SK-N-SH (cell line): Measurements from ENCODE around the gene PLA2G6. TPM values are rescaled to one million over a fixed set of nuclear protein-coding genes. Genes with fewer than 3 reads are reported as not detected.

Source experiments
- CTCF ChIA-PET: fragments of 300-600, 350-600 bp; formaldehyde crosslinking; extraction: SDS; loops from one replicate; lab custom pipeline; 2021; lab: Yijun Ruan, JAX
- POLR2A ChIA-PET: fragments of 350-600 bp; sonication (Branson Sonifier 250); formaldehyde crosslinking; extraction: SDS; loops from one replicate; lab custom pipeline; 2020; ENCODE audit warnings: antibody characterized with exemption, inconsistent platforms; lab: Yijun Ruan, JAX
- DNase-seq: peaks from one replicate; pipeline ENCODE4 v3.0.0; 2012
- H2AFZ ChIP-seq: fragments of 200-600 bp; sonication (generic); 2 replicates; pipeline ENCODE4 v1.8.1; 2016; ENCODE audit warnings: antibody characterized with exemption, mild to moderate bottlenecking, low read depth
- H3F3A ChIP-seq: fragments of 200-600 bp; sonication (generic); replicated peaks from 2 replicates; pipeline ENCODE3; 2016; ENCODE audit warnings: antibody characterized with exemption, mild to moderate bottlenecking; ENCODE audit not compliant: insufficient read depth
- H3K27ac ChIP-seq, 2 experiments: fragments of 200-500 bp in 1 of 2; fragments of 200-600 bp in 1 of 2; sonication (Bioruptor generic) in 1 of 2; sonication (generic), shearing (Covaris generic) in 1 of 2; 2 replicates each; pipeline versions ENCODE4 v1.5.1 to v1.6.1; 2014 to 2016; ENCODE audit warnings: low read depth in 2 of 2, inconsistent platforms in 1 of 2, low read length in 1 of 2, mild to moderate bottlenecking in 1 of 2, mixed read lengths in 1 of 2
- H3K27me3 ChIP-seq: fragments of 200-600 bp; sonication (generic), shearing (Covaris generic); 2 replicates; pipeline ENCODE4 v1.6.1; 2016; ENCODE audit warnings: mixed run types; ENCODE audit not compliant: insufficient read depth
- H3K36me3 ChIP-seq, 2 experiments: fragments of 200-500 bp in 1 of 2; fragments of 200-600 bp in 1 of 2; sonication (Bioruptor generic) in 1 of 2; sonication (generic) in 1 of 2; replicated peaks in 1 of 2; 2 replicates each; pipeline versions ENCODE3 to v1.5.1; 2014 to 2016; ENCODE audit warnings: low read length in 1 of 2, mild to moderate bottlenecking in 1 of 2; ENCODE audit not compliant: insufficient read depth in 2 of 2, control insufficient read depth in 1 of 2
- H3K4me1 ChIP-seq, 2 experiments: fragments of 200-500 bp in 1 of 2; fragments of 200-600 bp in 1 of 2; sonication (Bioruptor generic) in 1 of 2; sonication (generic), shearing (Covaris generic) in 1 of 2; 2 replicates each; pipeline versions ENCODE4 v1.5.1 to v1.6.1; 2014 to 2016; ENCODE audit warnings: low read depth in 1 of 2, low read length in 1 of 2, mixed run types in 1 of 2; ENCODE audit not compliant: insufficient read depth in 2 of 2, control insufficient read depth in 1 of 2
- H3K4me2 ChIP-seq: fragments of 200-600 bp; sonication (generic), shearing (Covaris generic); 2 replicates; pipeline ENCODE4 v1.6.1; 2017; ENCODE audit warnings: mixed run types
- H3K4me3 ChIP-seq, 2 experiments: fragments of 200-500 bp in 1 of 2; fragments of 200-600 bp in 1 of 2; sonication (Bioruptor generic) in 1 of 2; sonication (generic), shearing (Covaris generic) in 1 of 2; 2 replicates each; pipeline versions ENCODE4 v1.5.1 to v1.8.1; 2014 to 2016; ENCODE audit warnings: low read depth in 2 of 2, inconsistent platforms in 1 of 2, low read length in 1 of 2, mild to moderate bottlenecking in 1 of 2, mixed read lengths in 1 of 2, moderate library complexity in 1 of 2
- H3K79me2 ChIP-seq: fragments of 200-600 bp; sonication (generic); 2 replicates; pipeline ENCODE4 v1.8.1; 2017; ENCODE audit warnings: mild to moderate bottlenecking; ENCODE audit not compliant: insufficient read depth
- H3K9ac ChIP-seq: fragments of 200-600 bp; sonication (generic); 2 replicates; pipeline ENCODE4 v1.6.1; 2017; ENCODE audit warnings: mixed run types
- H3K9me2 ChIP-seq: fragments of 200-600 bp; sonication (generic); 2 replicates; pipeline ENCODE4 v1.6.1; 2017; ENCODE audit warnings: mixed run types
- H3K9me3 ChIP-seq: fragments of 200-600 bp; sonication (generic); 2 replicates; pipeline ENCODE4 v1.6.1; 2017; ENCODE audit warnings: mixed run types, mild to moderate bottlenecking, moderate library complexity
- H4K20me1 ChIP-seq: fragments of 200-600 bp; sonication (generic); 2 replicates; pipeline ENCODE4 v1.6.1; 2017; ENCODE audit warnings: mild to moderate bottlenecking, mixed run types; ENCODE audit not compliant: insufficient read depth
- ELF1 ChIP-seq: IDR thresholded peaks from 2 replicates; pipeline ENCODE4 v1.4.0; 2012
- FOXJ3 ChIP-seq: sonication (generic); formaldehyde crosslinking; IDR thresholded peaks from 2 replicates; pipeline ENCODE4 v1.5.1; 2020; ENCODE audit warnings: mild to moderate bottlenecking, missing genetic modification reagents
- FOXM1 ChIP-seq: IDR thresholded peaks from 2 replicates; pipeline ENCODE4 v1.4.0; 2012; ENCODE audit warnings: low read depth, mild to moderate bottlenecking
- GABPA ChIP-seq: IDR thresholded peaks from 2 replicates; pipeline ENCODE4 v1.4.0; 2012; ENCODE audit warnings: low read depth, mild to moderate bottlenecking
- GATA2 ChIP-seq: sonication (generic); formaldehyde crosslinking; IDR thresholded peaks from 2 replicates; pipeline ENCODE4 v1.5.0; 2020; ENCODE audit warnings: mild to moderate bottlenecking, missing genetic modification reagents
- MXI1 ChIP-seq: IDR thresholded peaks from 2 replicates; pipeline ENCODE4 v1.6.1; 2012; ENCODE audit warnings: mild to moderate bottlenecking, low read depth, low read length, improper control_type of control experiment
- POLR2AphosphoS5 ChIP-seq: IDR thresholded peaks from 2 replicates; pipeline ENCODE4 v1.6.1; 2012; ENCODE audit warnings: low read depth, low read length
- RAD21 ChIP-seq: IDR thresholded peaks from 2 replicates; pipeline ENCODE4 v1.6.1; 2012; ENCODE audit warnings: mild to moderate bottlenecking, low read length
- RFX5 ChIP-seq: IDR thresholded peaks from 2 replicates; pipeline ENCODE4 v1.6.1; 2012; ENCODE audit warnings: mild to moderate bottlenecking, improper control_type of control experiment, low read length
- TAF1 ChIP-seq: IDR thresholded peaks from 2 replicates; pipeline ENCODE4 v1.6.1; 2012; ENCODE audit warnings: low read depth, mild to moderate bottlenecking, low read length, moderate library complexity, borderline replicate concordance
- TEAD4 ChIP-seq: IDR thresholded peaks from 2 replicates; pipeline ENCODE4 v1.4.0; 2012; ENCODE audit warnings: mild to moderate bottlenecking, borderline replicate concordance; ENCODE audit not compliant: insufficient read depth
- WGBS: methylation state at CpG from one replicate; pipeline ENCODE4 v1.1.6; 2017; ENCODE audit warnings: low lambda C conversion rate; 5-methylcytosine and 5-hydroxymethylcytosine counted together
- polyA plus RNA-seq, 3 experiments: library from polyadenylated mRNA; depleted of rRNA; stranded (reverse); fragments of >200 nt; gene quantifications; 2 replicates each; pipeline ENCODE4 v1.2.3, GENCODE V29; 2012
- TF ChIP-seq, protein P1 (sequence below): IDR thresholded peaks from 2 replicates; pipeline ENCODE4 v1.4.0; 2012; ENCODE audit warnings: low read depth, borderline replicate concordance
- TF ChIP-seq, protein P2 (sequence below): fragments of 150-350 bp; IDR thresholded peaks from 2 replicates; pipeline ENCODE4 v1.6.1; 2017; ENCODE audit warnings: antibody characterized with exemption, low read length, low read depth, borderline replicate concordance
- TF ChIP-seq, protein P3 (sequence below): fragments of 200-600 bp; sonication (generic); IDR thresholded peaks from 2 replicates; pipeline ENCODE4 v1.6.1; 2017; ENCODE audit warnings: antibody characterized with exemption, mild to moderate bottlenecking, moderate library complexity
- TF ChIP-seq, protein P4 (sequence below): IDR thresholded peaks from 2 replicates; pipeline ENCODE4 v1.4.0; 2012; ENCODE audit warnings: low read depth, borderline replicate concordance
- TF ChIP-seq, protein P5 (sequence below): IDR thresholded peaks from 2 replicates; pipeline ENCODE4 v1.4.0; 2012; ENCODE audit warnings: low read depth

Gene PLA2G6
- polyA plus RNA-seq, 1 of the 3 experiments (the other 2 are of a cell fraction): 10.5 TPM

DNA sequence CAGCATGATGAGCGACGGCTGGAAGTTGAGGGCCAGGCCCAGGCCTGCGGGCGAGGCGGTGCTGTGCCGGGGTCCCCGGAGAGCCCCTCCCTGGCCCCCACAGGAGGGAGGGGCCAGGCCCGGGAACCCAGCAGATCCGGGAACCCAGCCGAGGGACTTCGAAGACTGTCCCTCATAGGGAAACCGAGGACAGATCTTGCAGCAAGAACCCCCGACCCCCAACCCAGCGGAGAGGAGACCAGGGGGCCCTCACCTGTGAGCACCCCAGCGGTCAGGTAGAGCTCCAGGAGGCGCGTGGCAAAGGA, 100.0 kb downstream of the PLA2G6 start:
- TF ChIP-seq POLR2AphosphoS5: no peak
- no peak for TF ChIP-seq MXI1
- TF ChIP-seq, protein P1, sequence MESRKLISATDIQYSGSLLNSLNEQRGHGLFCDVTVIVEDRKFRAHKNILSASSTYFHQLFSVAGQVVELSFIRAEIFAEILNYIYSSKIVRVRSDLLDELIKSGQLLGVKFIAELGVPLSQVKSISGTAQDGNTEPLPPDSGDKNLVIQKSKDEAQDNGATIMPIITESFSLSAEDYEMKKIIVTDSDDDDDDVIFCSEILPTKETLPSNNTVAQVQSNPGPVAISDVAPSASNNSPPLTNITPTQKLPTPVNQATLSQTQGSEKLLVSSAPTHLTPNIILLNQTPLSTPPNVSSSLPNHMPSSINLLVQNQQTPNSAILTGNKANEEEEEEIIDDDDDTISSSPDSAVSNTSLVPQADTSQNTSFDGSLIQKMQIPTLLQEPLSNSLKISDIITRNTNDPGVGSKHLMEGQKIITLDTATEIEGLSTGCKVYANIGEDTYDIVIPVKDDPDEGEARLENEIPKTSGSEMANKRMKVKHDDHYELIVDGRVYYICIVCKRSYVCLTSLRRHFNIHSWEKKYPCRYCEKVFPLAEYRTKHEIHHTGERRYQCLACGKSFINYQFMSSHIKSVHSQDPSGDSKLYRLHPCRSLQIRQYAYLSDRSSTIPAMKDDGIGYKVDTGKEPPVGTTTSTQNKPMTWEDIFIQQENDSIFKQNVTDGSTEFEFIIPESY: no peak
- no peak for TF ChIP-seq GABPA
- H3K27ac ChIP-seq: no peak overlapping the region
- H3K27me3 ChIP-seq: no peaks in the 10 kb centered on the region
- H3K9me2 ChIP-seq: no peaks in the 10 kb centered on the region
- H2AFZ ChIP-seq: no peak overlapping the region
- no peaks in the 10 kb centered on the region for H3K79me2 ChIP-seq
- no peaks in the 10 kb centered on the region for H3K9me3 ChIP-seq
- no peaks in the 10 kb centered on the region for H4K20me1 ChIP-seq
- H3K4me2 ChIP-seq: no peak overlapping the region
- H3K4me3 ChIP-seq: peak overlapping the region in 1 of 2 experiments; percentile 6; a peak in 1 of 4 replicates
- no peak overlapping the region for H3K9ac ChIP-seq
- CTCF ChIA-PET: no interaction called here
- peaks cover 0 to 2% of the 10 kb centered on the region in 2 experiments; a peak in 1 of 4 replicates for H3K4me1 ChIP-seq
- DNase-seq: no peak
- no peaks in the 10 kb centered on the region for H3F3A ChIP-seq
- no peaks in the 10 kb centered on the region for H3K36me3 ChIP-seq
- WGBS: 92% methylated on average over 2 of the region's 17 CpGs
- POLR2A ChIA-PET: no interaction called here

DNA sequence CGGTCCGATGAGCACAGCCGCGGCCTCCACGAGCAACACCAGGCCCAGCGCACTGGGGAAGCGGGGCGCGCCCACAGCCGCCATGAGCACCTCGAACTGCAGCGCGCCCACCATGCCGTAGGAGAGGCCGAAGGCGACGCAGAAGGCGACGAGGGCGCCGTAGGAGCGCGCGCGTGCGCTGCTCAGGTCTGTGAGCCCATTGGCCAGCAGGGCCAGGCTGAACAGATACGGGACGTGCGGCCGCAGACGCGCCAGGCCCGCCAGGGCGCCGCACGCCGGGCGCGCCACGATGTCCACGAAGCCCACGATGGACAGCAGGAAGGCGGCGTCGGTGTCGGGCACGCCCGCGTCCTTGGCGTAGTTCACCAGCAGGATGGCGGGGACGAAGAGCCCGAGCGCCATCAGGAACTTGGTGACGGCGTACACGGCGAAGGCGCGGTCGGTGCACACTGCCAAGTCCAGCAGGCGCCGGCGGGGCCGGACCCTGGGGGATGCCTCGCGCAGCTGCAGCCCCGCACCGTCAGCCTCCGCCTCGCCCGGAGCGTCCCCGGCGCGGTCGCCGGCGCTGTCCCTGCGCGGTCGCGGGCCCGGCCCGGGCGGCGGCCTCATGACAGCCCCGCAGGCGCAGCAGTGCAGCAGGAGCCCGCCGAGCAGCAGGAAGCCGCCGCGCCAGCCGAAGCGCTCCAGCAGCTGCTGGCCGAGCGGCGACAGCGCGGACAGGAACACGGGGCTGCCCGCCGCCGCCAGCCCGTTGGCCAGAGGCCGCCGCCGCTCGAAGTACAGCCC, 100.6 kb downstream of the PLA2G6 start:
- 58% methylated on average over 8 of the region's 110 CpGs for WGBS
- DNase-seq: peak; percentile 76
- POLR2A ChIA-PET: no interaction called here
- no peak overlapping the region for H3K9ac ChIP-seq
- no peaks in the 10 kb centered on the region for H3K36me3 ChIP-seq
- H3K9me2 ChIP-seq: no peaks in the 10 kb centered on the region
- no peaks in the 10 kb centered on the region for H3F3A ChIP-seq
- H3K9me3 ChIP-seq: no peaks in the 10 kb centered on the region
- H3K4me3 ChIP-seq: peak overlapping the region in 1 of 2 experiments; percentile 6; a peak in 1 of 4 replicates
- H3K27me3 ChIP-seq: no peaks in the 10 kb centered on the region
- no peak overlapping the region for H2AFZ ChIP-seq
- no peak for TF ChIP-seq ELF1
- no peak for TF ChIP-seq RFX5
- no peak overlapping the region for H3K27ac ChIP-seq
- CTCF ChIA-PET: interaction anchor here (0.6 kb wide), 1 partner anchor 274 kb away, joined by 3 read pairs; no protein-coding TSS in a partner anchor
- no peaks in the 10 kb centered on the region for H4K20me1 ChIP-seq
- no peaks in the 10 kb centered on the region for H3K79me2 ChIP-seq
- no peak overlapping the region for H3K4me2 ChIP-seq
- peaks cover 0 to 2% of the 10 kb centered on the region in 2 experiments; a peak in 1 of 4 replicates for H3K4me1 ChIP-seq

DNA sequence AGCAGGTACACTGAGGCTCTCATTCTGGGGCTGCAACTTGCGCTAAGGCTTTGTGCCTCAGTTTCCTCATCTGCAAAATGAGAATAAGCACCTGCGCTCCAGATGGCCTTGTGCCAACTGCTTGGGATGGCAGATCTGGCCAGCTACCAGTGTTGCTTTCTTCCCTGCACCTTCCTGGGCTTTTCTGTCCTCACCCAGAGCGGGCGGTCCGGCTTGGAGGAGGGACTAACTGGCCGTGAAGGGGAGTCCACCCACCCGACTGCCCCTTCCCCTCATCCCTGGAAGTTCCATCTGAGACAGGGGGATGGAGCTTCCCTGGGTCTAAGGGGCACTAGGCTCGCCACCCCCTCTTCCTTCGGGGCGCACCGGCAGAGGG, 101.2 kb downstream of the PLA2G6 start:
- Histone ChIP-seq H3K79me2 (no peaks in the 10 kb centered on the region), H3K36me3 (no peaks in the 10 kb centered on the region), H2AFZ (no peak overlapping the region), H3K9ac (no peak overlapping the region), H3K9me2 (no peaks in the 10 kb centered on the region), H3K9me3 (no peaks in the 10 kb centered on the region), H3K4me2 (no peak overlapping the region), H4K20me1 (no peaks in the 10 kb centered on the region), H3K27ac (no peak overlapping the region), H3K4me1 (peaks cover 0 to 2% of the 10 kb centered on the region in 2 experiments; a peak in 1 of 4 replicates), H3F3A (no peaks in the 10 kb centered on the region), H3K27me3 (no peaks in the 10 kb centered on the region), H3K4me3 (no peak overlapping the region)
- no peak for DNase-seq
- WGBS: no CpG with 5 or more reads among the region's 11 CpGs
- CTCF ChIA-PET: interaction anchor here (0.6 kb wide), 1 partner anchor 275 kb away, joined by 3 read pairs; no protein-coding TSS in a partner anchor
- POLR2A ChIA-PET: no interaction called here
- TF ChIP-seq TEAD4 (no peak), RAD21 (no peak), RFX5 (no peak), TAF1 (no peak), GATA2 (CRISPR knock-in tag) (no peak), FOXJ3 (CRISPR knock-in tag) (no peak), FOXM1 (no peak)
- TF ChIP-seq, protein P2, sequence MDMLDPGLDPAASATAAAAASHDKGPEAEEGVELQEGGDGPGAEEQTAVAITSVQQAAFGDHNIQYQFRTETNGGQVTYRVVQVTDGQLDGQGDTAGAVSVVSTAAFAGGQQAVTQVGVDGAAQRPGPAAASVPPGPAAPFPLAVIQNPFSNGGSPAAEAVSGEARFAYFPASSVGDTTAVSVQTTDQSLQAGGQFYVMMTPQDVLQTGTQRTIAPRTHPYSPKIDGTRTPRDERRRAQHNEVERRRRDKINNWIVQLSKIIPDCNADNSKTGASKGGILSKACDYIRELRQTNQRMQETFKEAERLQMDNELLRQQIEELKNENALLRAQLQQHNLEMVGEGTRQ: no peak
- TF ChIP-seq, protein P3, sequence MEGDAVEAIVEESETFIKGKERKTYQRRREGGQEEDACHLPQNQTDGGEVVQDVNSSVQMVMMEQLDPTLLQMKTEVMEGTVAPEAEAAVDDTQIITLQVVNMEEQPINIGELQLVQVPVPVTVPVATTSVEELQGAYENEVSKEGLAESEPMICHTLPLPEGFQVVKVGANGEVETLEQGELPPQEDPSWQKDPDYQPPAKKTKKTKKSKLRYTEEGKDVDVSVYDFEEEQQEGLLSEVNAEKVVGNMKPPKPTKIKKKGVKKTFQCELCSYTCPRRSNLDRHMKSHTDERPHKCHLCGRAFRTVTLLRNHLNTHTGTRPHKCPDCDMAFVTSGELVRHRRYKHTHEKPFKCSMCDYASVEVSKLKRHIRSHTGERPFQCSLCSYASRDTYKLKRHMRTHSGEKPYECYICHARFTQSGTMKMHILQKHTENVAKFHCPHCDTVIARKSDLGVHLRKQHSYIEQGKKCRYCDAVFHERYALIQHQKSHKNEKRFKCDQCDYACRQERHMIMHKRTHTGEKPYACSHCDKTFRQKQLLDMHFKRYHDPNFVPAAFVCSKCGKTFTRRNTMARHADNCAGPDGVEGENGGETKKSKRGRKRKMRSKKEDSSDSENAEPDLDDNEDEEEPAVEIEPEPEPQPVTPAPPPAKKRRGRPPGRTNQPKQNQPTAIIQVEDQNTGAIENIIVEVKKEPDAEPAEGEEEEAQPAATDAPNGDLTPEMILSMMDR: no peak
- TF ChIP-seq, protein P4, sequence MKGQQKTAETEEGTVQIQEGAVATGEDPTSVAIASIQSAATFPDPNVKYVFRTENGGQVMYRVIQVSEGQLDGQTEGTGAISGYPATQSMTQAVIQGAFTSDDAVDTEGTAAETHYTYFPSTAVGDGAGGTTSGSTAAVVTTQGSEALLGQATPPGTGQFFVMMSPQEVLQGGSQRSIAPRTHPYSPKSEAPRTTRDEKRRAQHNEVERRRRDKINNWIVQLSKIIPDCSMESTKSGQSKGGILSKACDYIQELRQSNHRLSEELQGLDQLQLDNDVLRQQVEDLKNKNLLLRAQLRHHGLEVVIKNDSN: no peak
- TF ChIP-seq, protein P5, sequence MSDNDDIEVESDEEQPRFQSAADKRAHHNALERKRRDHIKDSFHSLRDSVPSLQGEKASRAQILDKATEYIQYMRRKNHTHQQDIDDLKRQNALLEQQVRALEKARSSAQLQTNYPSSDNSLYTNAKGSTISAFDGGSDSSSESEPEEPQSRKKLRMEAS: no peak
